MM.1S (cell line): Measurements from ENCODE around the gene HMCES.

Experiments used
- DNase-seq: peaks from one replicate; pipeline ENCODE4 v3.0.0-alpha.2; 2015
- H2AFZ ChIP-seq: fragments of 300-600 bp; sonication (generic); 2 replicates; pipeline ENCODE4 v1.6.0; 2016; ENCODE audit warnings: antibody characterized with exemption, low read length
- H3F3A ChIP-seq: fragments of 300-600 bp; sonication (generic); 2 replicates; pipeline ENCODE4 v1.6.1; 2016; ENCODE audit warnings: mild to moderate bottlenecking, antibody characterized with exemption, low read length, moderate library complexity, mixed read lengths; ENCODE audit not compliant: insufficient read depth
- H3K27ac ChIP-seq: fragments of 300-600 bp; sonication (generic); 2 replicates; pipeline ENCODE4 v1.5.1; 2016; ENCODE audit warnings: mild to moderate bottlenecking, low read length
- H3K27me3 ChIP-seq: fragments of 300-600 bp; sonication (generic); replicated peaks from 2 replicates; pipeline ENCODE4 v1.6.0; 2016; ENCODE audit warnings: low read length; ENCODE audit not compliant: insufficient read depth
- H3K36me3 ChIP-seq: fragments of 300-600 bp; sonication (generic); replicated peaks from 2 replicates; pipeline ENCODE4 v1.6.1; 2016; ENCODE audit warnings: mild to moderate bottlenecking, low read length, mixed read lengths; ENCODE audit not compliant: insufficient read depth
- H3K4me1 ChIP-seq: fragments of 300-600 bp; sonication (generic); 2 replicates; pipeline ENCODE4 v1.6.1; 2016; ENCODE audit warnings: low read length, mixed read lengths
- H3K4me2 ChIP-seq: fragments of 300-600 bp; sonication (generic); 2 replicates; pipeline ENCODE4 v1.6.0; 2016; ENCODE audit warnings: low read depth, low read length
- H3K4me3 ChIP-seq: fragments of 300-600 bp; sonication (generic); 2 replicates; pipeline ENCODE4 v1.5.1; 2016; ENCODE audit warnings: low read length, mixed read lengths
- H3K79me2 ChIP-seq: fragments of 300-600 bp; sonication (generic); 2 replicates; pipeline ENCODE4 v1.6.1; 2016; ENCODE audit warnings: mixed run types, low read length, mixed read lengths
- H3K9ac ChIP-seq: fragments of 300-600 bp; sonication (generic); 2 replicates; pipeline ENCODE4 v1.6.1; 2016; ENCODE audit warnings: low read length, mixed read lengths
- H3K9me2 ChIP-seq: fragments of 300-600 bp; sonication (generic); replicated peaks from 2 replicates; pipeline ENCODE4 v1.6.1; 2016; ENCODE audit warnings: mild to moderate bottlenecking, low read length, mixed read lengths; ENCODE audit not compliant: insufficient read depth
- H3K9me3 ChIP-seq: fragments of 300-600 bp; sonication (generic); replicated peaks from 2 replicates; pipeline ENCODE4 v1.6.1; 2016; ENCODE audit warnings: mild to moderate bottlenecking, low read length, mixed read lengths; ENCODE audit not compliant: insufficient read depth
- H4K20me1 ChIP-seq: fragments of 300-600 bp; sonication (generic); 2 replicates; pipeline ENCODE4 v1.6.1; 2016; ENCODE audit warnings: mild to moderate bottlenecking, low read length, moderate library complexity, mixed read lengths; ENCODE audit not compliant: insufficient read depth
- EZH2 ChIP-seq: fragments of 300-600 bp; sonication (generic); optimal IDR thresholded peaks from 2 replicates; pipeline ENCODE3; 2017; ENCODE audit warnings: low read depth, mild to moderate bottlenecking, antibody characterized with exemption, low read length, mixed read lengths
- EZH2phosphoT487 ChIP-seq: fragments of 300-600 bp; sonication (generic); IDR thresholded peaks from 2 replicates; pipeline ENCODE4 v1.6.1; 2018; ENCODE audit warnings: antibody characterized with exemption, low read length
- TF ChIP-seq, protein P1 (sequence below): fragments of 300-600 bp; sonication (generic); IDR thresholded peaks from 2 replicates; pipeline ENCODE4 v1.5.1; 2016; ENCODE audit warnings: antibody characterized with exemption, low read length, mixed read lengths

HMCES gene

DNA sequence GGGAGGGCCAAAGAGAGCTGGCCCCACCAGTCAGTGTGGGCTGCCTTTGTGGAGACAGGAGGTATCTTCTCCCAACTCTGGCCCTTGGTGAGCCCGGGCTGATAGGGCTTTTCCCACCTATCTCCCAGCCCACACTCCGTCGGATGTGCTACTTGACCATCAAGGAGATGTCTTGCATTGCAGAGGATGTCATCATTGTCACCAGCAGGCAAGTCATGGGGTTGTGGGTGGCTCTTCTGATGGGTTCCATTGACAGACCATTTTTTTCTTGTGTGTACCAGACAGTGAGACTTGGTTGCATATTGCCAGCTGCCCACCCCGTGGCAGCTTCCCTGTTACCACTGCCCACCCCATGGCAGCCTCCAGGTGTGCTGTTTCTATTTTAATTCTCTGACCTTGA, 25.9 kb upstream of the HMCES start:
- Histone ChIP-seq H3F3A (no peaks in the 10 kb centered on the region), H3K4me3 (no peak overlapping the region), H3K4me2 (no peak overlapping the region), H3K27ac (no peak overlapping the region), H4K20me1 (no peaks in the 10 kb centered on the region), H3K4me1 (peaks cover 18% of the 10 kb centered on the region), H3K27me3 (no peaks in the 10 kb centered on the region), H3K79me2 (peaks cover 63% of the 10 kb centered on the region), H3K9me2 (no peaks in the 10 kb centered on the region), H3K9me3 (no peaks in the 10 kb centered on the region), H3K36me3 (peaks cover 6% of the 10 kb centered on the region), H2AFZ (no peak overlapping the region), H3K9ac (no peak overlapping the region)
- DNase-seq: no peak
- TF ChIP-seq EZH2 (no peak), EZH2phosphoT487 (no peak)
- TF ChIP-seq, protein P1, sequence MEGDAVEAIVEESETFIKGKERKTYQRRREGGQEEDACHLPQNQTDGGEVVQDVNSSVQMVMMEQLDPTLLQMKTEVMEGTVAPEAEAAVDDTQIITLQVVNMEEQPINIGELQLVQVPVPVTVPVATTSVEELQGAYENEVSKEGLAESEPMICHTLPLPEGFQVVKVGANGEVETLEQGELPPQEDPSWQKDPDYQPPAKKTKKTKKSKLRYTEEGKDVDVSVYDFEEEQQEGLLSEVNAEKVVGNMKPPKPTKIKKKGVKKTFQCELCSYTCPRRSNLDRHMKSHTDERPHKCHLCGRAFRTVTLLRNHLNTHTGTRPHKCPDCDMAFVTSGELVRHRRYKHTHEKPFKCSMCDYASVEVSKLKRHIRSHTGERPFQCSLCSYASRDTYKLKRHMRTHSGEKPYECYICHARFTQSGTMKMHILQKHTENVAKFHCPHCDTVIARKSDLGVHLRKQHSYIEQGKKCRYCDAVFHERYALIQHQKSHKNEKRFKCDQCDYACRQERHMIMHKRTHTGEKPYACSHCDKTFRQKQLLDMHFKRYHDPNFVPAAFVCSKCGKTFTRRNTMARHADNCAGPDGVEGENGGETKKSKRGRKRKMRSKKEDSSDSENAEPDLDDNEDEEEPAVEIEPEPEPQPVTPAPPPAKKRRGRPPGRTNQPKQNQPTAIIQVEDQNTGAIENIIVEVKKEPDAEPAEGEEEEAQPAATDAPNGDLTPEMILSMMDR: no peak

DNA sequence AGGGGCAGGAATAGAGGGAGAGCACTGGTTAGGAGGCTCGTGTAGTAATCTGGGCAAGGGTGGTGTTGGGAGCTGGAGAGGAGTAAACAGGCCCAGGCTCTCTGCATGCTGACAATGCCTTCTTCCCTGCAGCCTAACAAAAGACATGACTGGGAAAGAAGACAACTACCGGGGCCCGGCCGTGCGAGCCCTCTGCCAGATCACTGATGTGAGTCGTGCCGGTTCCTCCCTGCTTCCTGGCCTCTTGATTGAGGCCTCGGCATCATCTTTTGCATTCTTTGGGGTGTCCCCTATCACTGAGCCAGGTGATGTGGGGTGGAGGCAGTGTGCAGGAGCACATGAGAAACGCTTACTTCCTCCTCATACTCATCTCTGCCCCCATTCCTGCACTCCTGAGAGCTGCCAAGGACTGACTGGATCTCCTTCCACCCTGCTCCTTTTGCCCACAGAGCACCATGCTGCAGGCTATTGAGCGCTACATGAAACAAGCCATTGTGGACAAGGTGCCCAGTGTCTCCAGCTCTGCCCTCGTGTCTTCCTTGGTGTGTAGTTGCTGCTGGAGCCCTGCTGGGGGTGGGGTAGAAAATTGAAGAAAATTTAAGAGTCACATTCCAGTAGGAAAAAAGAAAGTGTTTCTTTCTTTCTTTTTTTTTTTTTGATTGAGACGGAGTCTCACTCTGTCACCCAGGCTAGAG, 24.0 kb upstream of the HMCES start:
- no peak overlapping the region for H3K9ac ChIP-seq
- no peaks in the 10 kb centered on the region for H3F3A ChIP-seq
- DNase-seq: no peak
- peaks cover 49% of the 10 kb centered on the region for H3K79me2 ChIP-seq
- H3K27ac ChIP-seq: no peak overlapping the region
- no peaks in the 10 kb centered on the region for H4K20me1 ChIP-seq
- H3K27me3 ChIP-seq: no peaks in the 10 kb centered on the region
- no peaks in the 10 kb centered on the region for H3K9me2 ChIP-seq
- H3K4me2 ChIP-seq: no peak overlapping the region
- H3K4me3 ChIP-seq: no peak overlapping the region
- peaks cover 6% of the 10 kb centered on the region for H3K36me3 ChIP-seq
- H3K4me1 ChIP-seq: peaks cover 12% of the 10 kb centered on the region; the same call in 1 of the 2 replicates
- H2AFZ ChIP-seq: no peak overlapping the region
- H3K9me3 ChIP-seq: no peaks in the 10 kb centered on the region
- TF ChIP-seq, protein P1: no peak
- no peak for TF ChIP-seq EZH2phosphoT487
- TF ChIP-seq EZH2: no peak

DNA sequence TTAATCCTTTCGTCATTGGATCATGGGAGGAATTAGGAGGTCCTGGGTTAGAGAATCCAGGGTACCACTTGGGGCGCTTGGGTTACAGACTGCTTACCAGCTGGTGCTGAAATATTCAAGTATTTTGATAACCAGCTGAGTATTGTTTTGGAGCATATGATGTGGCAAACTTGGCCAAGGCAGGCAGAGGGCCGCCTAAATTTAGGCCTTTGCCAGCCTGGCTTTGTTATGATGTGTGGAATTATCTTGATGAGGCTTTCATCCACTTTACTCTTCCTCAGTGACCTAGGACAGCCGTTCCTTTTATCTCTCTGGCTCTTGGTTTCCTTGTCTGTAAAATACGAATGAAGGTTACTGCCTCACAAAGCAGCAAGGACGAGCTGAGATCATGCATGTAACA, 22.4 kb upstream of the HMCES start:
- H3K9me2 ChIP-seq: no peaks in the 10 kb centered on the region
- H3F3A ChIP-seq: no peaks in the 10 kb centered on the region
- H3K4me1 ChIP-seq: peaks cover 7% of the 10 kb centered on the region; the same call in 1 of the 2 replicates
- H3K4me3 ChIP-seq: no peak overlapping the region
- DNase-seq: no peak
- no peaks in the 10 kb centered on the region for H4K20me1 ChIP-seq
- no peak overlapping the region for H2AFZ ChIP-seq
- H3K9me3 ChIP-seq: no peaks in the 10 kb centered on the region
- H3K9ac ChIP-seq: no peak overlapping the region
- no peak overlapping the region for H3K4me2 ChIP-seq
- peaks cover 12% of the 10 kb centered on the region for H3K36me3 ChIP-seq
- TF ChIP-seq EZH2 (no peak), EZH2phosphoT487 (no peak)
- TF ChIP-seq, protein P1: no peak
- H3K27me3 ChIP-seq: no peaks in the 10 kb centered on the region
- H3K79me2 ChIP-seq: peaks cover 42% of the 10 kb centered on the region
- H3K27ac ChIP-seq: no peak overlapping the region
